Measurements from ENCODE around the gene SVOP.
"Not testable (repeated sequence)": the region's sequence is repeated elsewhere in the genome, so short reads cannot be mapped to it uniquely, and the experiment has no call there.

DNA sequence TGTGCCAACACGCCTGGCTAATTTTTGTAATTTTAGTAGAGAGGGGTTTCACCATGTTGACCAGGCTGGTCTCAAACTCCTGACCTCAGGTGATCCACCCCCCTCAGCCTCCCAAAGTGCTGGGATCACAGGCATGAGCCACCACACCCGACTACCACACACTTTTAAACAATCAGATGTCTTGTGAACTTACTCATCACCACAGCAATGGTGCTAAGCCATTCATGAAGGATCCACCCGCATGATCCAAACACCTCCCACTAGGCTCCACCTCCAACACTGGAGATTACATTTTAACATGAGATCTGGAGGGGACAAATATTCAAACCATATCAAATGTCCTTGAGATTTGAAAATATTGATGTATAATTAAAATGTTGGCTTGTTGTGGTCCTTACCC is 7.8 kb upstream of the SVOP start:
- TF ChIP-seq EZH2 (IDR thresholded peaks at IDR 0.05; ENCODE audit: insufficient read depth, poor library complexity, severe bottlenecking); EZH2phosphoT487 (IDR thresholded peaks at IDR 0.05; ENCODE audit: insufficient read depth, low read depth): not testable (repeated sequence)
